ENCODE results near the gene PAEP.

DNA sequence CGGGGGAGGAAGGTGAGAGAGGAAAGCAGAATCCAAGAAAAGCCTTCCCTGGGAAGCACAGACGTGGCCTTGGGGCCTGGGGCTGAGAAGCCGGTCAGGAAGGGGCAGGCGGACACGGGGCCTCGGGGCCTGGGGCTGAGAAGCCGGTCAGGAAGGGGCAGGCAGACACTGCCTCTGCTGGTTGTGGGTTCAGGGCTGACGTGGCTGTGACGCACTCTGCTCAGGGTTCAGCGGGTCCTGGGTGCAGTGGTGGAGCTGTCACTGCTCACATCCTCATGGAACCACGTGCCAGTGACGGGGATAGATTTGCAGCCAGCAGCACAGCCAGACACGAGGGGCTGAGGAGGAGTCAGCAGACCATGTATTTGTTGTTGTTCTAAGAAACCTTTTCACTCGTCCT lies 12.8 kb downstream of the PAEP start:
- TF ChIP-seq, protein P1, sequence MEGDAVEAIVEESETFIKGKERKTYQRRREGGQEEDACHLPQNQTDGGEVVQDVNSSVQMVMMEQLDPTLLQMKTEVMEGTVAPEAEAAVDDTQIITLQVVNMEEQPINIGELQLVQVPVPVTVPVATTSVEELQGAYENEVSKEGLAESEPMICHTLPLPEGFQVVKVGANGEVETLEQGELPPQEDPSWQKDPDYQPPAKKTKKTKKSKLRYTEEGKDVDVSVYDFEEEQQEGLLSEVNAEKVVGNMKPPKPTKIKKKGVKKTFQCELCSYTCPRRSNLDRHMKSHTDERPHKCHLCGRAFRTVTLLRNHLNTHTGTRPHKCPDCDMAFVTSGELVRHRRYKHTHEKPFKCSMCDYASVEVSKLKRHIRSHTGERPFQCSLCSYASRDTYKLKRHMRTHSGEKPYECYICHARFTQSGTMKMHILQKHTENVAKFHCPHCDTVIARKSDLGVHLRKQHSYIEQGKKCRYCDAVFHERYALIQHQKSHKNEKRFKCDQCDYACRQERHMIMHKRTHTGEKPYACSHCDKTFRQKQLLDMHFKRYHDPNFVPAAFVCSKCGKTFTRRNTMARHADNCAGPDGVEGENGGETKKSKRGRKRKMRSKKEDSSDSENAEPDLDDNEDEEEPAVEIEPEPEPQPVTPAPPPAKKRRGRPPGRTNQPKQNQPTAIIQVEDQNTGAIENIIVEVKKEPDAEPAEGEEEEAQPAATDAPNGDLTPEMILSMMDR (conservative IDR thresholded peaks at IDR 0.05) = no peak
- no peak for TF ChIP-seq ZFX (IDR thresholded peaks at IDR 0.05)
